GM21737 (cell line): ENCODE data around the gene ZNF181.
"Not testable (repeated sequence)": the region's sequence is repeated elsewhere in the genome, so short reads cannot be mapped to it uniquely, and the experiment has no call there.

Source experiments
- ATAC-seq: cut with Tn5 transposase; IDR thresholded peaks from one replicate; pipeline ENCODE4 v1.9.1; 2021; ENCODE audit warnings: mild to moderate bottlenecking, moderate library complexity; ENCODE audit not compliant: unreplicated experiment

Gene ZNF181

GRCh38 chr19:34733746-34734536, at the start of gene ZNF181:
ZNF181 (plus strand) TSS chr19:34734243; CDS start chr19:34735038, 795 bp downstream.
- ATAC-seq = peak; percentile 71

GRCh38 chr19:34685266-34685665, 48.8 kb upstream of the ZNF181 start:
- ATAC-seq = not testable (repeated sequence)

GRCh38 chr19:34686455-34686854, 47.6 kb upstream of the ZNF181 start:
- ATAC-seq = no peak

- no peak for ATAC-seq
These were observed 46.7 kb upstream of the ZNF181 start for GRCh38 chr19:34687348-34687747.

- no peak for ATAC-seq
These were observed 45.5 kb upstream of the ZNF181 start for GRCh38 chr19:34688592-34688991.

GRCh38 chr19:34690372-34690771, 43.7 kb upstream of the ZNF181 start:
- no peak for ATAC-seq

GRCh38 chr19:34692549-34692948, 41.5 kb upstream of the ZNF181 start:
- no peak for ATAC-seq

- no peak for ATAC-seq
These were observed 26.4 kb upstream of the ZNF181 start for GRCh38 chr19:34707661-34708060.

- ATAC-seq = no peak
These were observed 22.2 kb upstream of the ZNF181 start for GRCh38 chr19:34711890-34712289.

- no peak for ATAC-seq
These were observed 21.4 kb upstream of the ZNF181 start for GRCh38 chr19:34712395-34713261.

- no peak for ATAC-seq
These were observed 20.8 kb upstream of the ZNF181 start for GRCh38 chr19:34713262-34713637.

- ATAC-seq = no peak
These were observed 18.7 kb upstream of the ZNF181 start for GRCh38 chr19:34715357-34715756.

GRCh38 chr19:34722353-34722752, 11.7 kb upstream of the ZNF181 start:
- ATAC-seq = no peak

GRCh38 chr19:34725400-34725799, 8.6 kb upstream of the ZNF181 start:
- no peak for ATAC-seq

- ATAC-seq = no peak
These were observed 2.8 kb upstream of the ZNF181 start for GRCh38 chr19:34731019-34731829.

- no peak for ATAC-seq
These were observed 2.1 kb upstream of the ZNF181 start for GRCh38 chr19:34731964-34732363.

- no peak for ATAC-seq
These were observed 1.3 kb upstream of the ZNF181 start for GRCh38 chr19:34732612-34733211.

GRCh38 chr19:34733266-34733745, 737 bp upstream of the ZNF181 start:
- ATAC-seq = peak; percentile 24

- ATAC-seq = no peak
These were observed 577 bp downstream of the ZNF181 start for GRCh38 chr19:34734537-34735103.
